ENCODE data around the gene PAXIP1.

The PAXIP1 gene

GRCh38 chr7:154919344-154920225, 83.3 kb downstream of the PAXIP1 start:
- ChIA-PET POLR2A (no interaction called here), CTCF (interaction anchor here (2.7 kb wide), 1 partner anchor 8 kb away, joined by 19 read pairs; no protein-coding TSS in a partner anchor)
- no peak overlapping the region for H3K4me3 ChIP-seq (ENCODE audit: low read depth, low read length)
- no peaks in the 10 kb centered on the region for H3K9me3 ChIP-seq (ENCODE audit: control insufficient read depth, insufficient read depth, low read depth, low read length)
- TF ChIP-seq ZNF16 (tag by site-specific recombination; IDR thresholded peaks at IDR 0.05; ENCODE audit: low read depth) (no peak), KLF8 (tag by site-specific recombination; IDR thresholded peaks at IDR 0.05) (no peak)
- H3K27ac ChIP-seq (ENCODE audit: extremely low read depth, low read depth, low read length): no peak overlapping the region
- H3K4me1 ChIP-seq (ENCODE audit: control insufficient read depth, insufficient read depth, low read length): no peaks in the 10 kb centered on the region
- no peaks in the 10 kb centered on the region for H3K36me3 ChIP-seq (ENCODE audit: control insufficient read depth in 2 of 2, insufficient read depth in 1 of 2, low read length in 2 of 2)

DNA sequence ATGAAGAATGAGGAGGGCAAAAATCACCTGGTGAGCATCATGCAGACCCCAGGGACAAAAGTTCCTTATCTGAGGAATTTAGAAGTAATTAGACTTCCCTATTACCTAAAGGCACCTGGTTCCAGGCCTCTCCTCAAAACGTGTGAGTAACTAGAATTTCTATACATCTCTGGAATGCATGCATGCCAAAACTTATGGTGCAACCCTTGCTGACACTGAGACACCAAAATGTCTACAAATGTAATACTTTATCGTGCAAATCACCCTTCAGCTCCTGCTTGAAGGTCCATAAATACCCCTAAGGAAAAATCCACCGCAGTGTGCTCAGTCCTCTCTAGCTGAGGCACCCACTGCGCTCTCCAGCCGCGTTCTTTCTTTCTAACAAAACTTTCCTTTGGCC, 84.2 kb downstream of the PAXIP1 start:
- ChIA-PET POLR2A (no interaction called here), CTCF (interaction anchor here (0.6 to 2.7 kb wide), 3 partner anchors 9 to 461 kb away, joined by 3 to 19 read pairs (median 3); no protein-coding TSS in a partner anchor)
- H3K4me3 ChIP-seq (ENCODE audit: low read depth, low read length): no peak overlapping the region
- no peak for TF ChIP-seq ZNF350 (tag by site-specific recombination; IDR thresholded peaks at IDR 0.05)
- TF ChIP-seq ZNF24 (tag by site-specific recombination; IDR thresholded peaks at IDR 0.05): no peak
- TF ChIP-seq ZNF292 (tag by site-specific recombination; IDR thresholded peaks at IDR 0.05; ENCODE audit: borderline replicate concordance, low read depth): no peak
- no peak for TF ChIP-seq ZNF449 (tag by site-specific recombination; IDR thresholded peaks at IDR 0.05)
- H3K9me3 ChIP-seq (ENCODE audit: control insufficient read depth, insufficient read depth, low read depth, low read length): no peaks in the 10 kb centered on the region
- no peaks in the 10 kb centered on the region for H3K4me1 ChIP-seq (ENCODE audit: control insufficient read depth, insufficient read depth, low read length)
- no peaks in the 10 kb centered on the region for H3K36me3 ChIP-seq (ENCODE audit: control insufficient read depth in 2 of 2, insufficient read depth in 1 of 2, low read length in 2 of 2)
- no peak overlapping the region for H3K27ac ChIP-seq (ENCODE audit: extremely low read depth, low read depth, low read length)

- Histone ChIP-seq H3K4me1 (ENCODE audit: control insufficient read depth, insufficient read depth, low read length) (no peaks in the 10 kb centered on the region), H3K4me3 (ENCODE audit: low read depth, low read length) (no peak overlapping the region), H3K9me3 (ENCODE audit: control insufficient read depth, insufficient read depth, low read depth, low read length) (no peaks in the 10 kb centered on the region), H3K36me3 (ENCODE audit: control insufficient read depth in 2 of 2, insufficient read depth in 1 of 2, low read length in 2 of 2) (no peaks in the 10 kb centered on the region), H3K27ac (ENCODE audit: extremely low read depth, low read depth, low read length) (no peak overlapping the region)
- ChIA-PET POLR2A (no interaction called here), CTCF (interaction anchor here (0.6 to 2.7 kb wide), 3 partner anchors 9 to 462 kb away, joined by 3 to 19 read pairs (median 3); no protein-coding TSS in a partner anchor)
- no peak for TF ChIP-seq ZNF184 (tag by site-specific recombination; IDR thresholded peaks at IDR 0.05)
- TF ChIP-seq ZBTB21 (tag by site-specific recombination; IDR thresholded peaks at IDR 0.05): no peak
- no peak for TF ChIP-seq ZNF202 (tag by site-specific recombination; IDR thresholded peaks at IDR 0.05; ENCODE audit: borderline replicate concordance)
- TF ChIP-seq, protein P1, sequence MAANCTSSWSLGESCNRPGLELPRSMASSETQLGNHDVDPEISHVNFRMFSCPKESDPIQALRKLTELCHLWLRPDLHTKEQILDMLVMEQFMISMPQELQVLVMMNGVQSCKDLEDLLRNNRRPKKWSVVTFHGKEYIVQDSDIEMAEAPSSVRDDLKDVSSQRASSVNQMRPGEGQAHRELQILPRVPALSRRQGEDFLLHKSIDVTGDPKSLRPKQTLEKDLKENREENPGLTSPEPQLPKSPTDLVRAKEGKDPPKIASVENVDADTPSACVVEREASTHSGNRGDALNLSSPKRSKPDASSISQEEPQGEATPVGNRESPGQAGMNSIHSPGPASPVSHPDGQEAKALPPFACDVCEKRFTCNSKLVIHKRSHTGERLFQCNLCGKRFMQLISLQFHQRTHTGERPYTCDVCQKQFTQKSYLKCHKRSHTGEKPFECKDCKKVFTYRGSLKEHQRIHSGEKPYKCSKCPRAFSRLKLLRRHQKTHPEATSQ (tag by site-specific recombination; IDR thresholded peaks at IDR 0.05): no peak
- no peak for TF ChIP-seq ZBTB8A (tag by site-specific recombination; IDR thresholded peaks at IDR 0.05)
- TF ChIP-seq ZNF280D (tag by site-specific recombination; IDR thresholded peaks at IDR 0.05): no peak
- no peak for TF ChIP-seq TCF7L2 (IDR thresholded peaks at IDR 0.05; ENCODE audit: borderline replicate concordance, low read depth, low read length)
- TF ChIP-seq ZFP69B (tag by site-specific recombination; IDR thresholded peaks at IDR 0.05): no peak
- TF ChIP-seq ZNF16 (tag by site-specific recombination; IDR thresholded peaks at IDR 0.05; ENCODE audit: low read depth): no peak
These were observed 84.7 kb downstream of the PAXIP1 start for GRCh38 chr7:154918266-154918665.
